ENCODE data around the gene AVPR1B. TPM values are rescaled to one million over a fixed set of nuclear protein-coding genes. Genes with fewer than 3 reads are reported as not detected.
"Not testable (repeated sequence)": the region's sequence is repeated elsewhere in the genome, so short reads cannot be mapped to it uniquely, and the experiment has no call there.

Gene AVPR1B
- total RNA-seq, 2 experiments from 2014 or later, result not detected

DNA sequence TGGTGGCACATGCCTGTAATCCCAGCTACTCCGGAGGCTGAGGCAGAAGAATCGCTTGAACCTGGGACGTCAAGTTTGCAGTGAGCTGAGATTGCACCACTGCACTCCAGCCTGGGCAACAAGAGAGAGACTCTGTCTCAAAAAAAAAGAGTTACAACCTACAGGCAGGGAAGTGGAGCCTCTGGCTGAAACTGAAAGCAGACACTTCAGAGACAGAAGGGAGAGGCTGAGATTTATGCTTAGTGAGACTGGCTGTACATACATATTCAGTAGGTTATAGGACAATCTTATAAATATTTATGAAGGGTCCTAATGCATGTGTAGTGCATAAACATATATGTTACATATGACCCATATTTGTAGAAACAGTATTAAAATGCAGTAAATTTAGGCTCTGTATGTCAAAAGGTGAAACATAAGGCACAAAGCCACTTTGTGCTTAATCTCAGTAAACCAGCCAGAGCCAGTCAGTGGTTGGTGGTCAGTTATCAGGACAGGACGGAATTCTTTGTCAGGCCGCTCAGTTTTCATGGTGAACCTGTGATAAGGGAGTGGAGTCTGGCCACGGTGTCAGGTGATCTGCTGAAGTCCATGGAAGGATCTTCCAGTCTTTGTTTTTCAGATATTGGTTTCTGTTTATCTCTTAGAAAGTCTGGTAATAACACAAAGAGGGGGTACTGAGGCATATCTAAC is 50.6 kb downstream of the AVPR1B start:
- ATAC-seq (peak; percentile 30), DNase-seq (no peak)
- Mint-ChIP-seq H3K9me3 (ENCODE audit: low read depth) (no peaks in the 10 kb centered on the region), H3K4me3 (no peak overlapping the region), H3K27ac (no peak overlapping the region), H3K4me1 (peaks cover 7% of the 10 kb centered on the region), H3K27me3 (peaks cover 40% of the 10 kb centered on the region), H3K36me3 (no peaks in the 10 kb centered on the region)
- CTCF ChIA-PET, result interaction anchor here (0.8 kb wide), 1 partner anchor 35 kb away, joined by 3 read pairs; no protein-coding TSS in a partner anchor

DNA sequence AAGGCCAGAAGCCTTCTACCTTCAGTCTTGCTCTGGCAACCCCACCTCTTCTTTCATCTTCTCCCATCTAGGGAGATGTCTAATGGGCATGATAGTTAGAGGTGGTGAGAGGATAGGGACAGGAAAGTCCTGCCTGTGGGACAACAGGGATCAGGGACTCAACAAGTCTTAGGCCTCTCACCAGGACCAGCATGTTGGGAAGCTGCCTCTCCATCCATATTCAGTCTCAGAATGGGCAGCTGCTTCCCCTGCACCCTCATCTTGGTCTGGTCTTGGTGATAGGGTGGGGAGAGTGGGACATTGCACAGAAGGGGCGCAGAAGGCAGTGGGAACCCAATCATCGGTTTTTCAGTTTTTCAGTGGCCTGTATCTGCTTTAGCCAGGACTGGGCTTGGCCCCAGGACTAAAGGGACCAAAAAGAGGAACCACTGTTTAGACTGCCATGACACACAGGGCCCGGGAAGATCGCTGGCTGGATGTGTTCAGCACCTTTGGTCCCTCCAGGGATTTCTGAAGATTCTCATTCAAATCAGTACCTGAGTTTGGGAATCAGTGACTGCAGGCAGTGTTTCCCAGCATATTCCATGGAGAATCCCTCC is 51.5 kb downstream of the AVPR1B start:
- no peak for ATAC-seq
- H3K4me1 Mint-ChIP-seq, result peaks cover 7% of the 10 kb centered on the region
- H3K27ac Mint-ChIP-seq, result no peak overlapping the region
- no peak for DNase-seq
- no peaks in the 10 kb centered on the region for H3K36me3 Mint-ChIP-seq
- CTCF ChIA-PET, result no interaction called here
- H3K4me3 Mint-ChIP-seq, result no peak overlapping the region
- H3K27me3 Mint-ChIP-seq, result peaks cover 39% of the 10 kb centered on the region
- H3K9me3 Mint-ChIP-seq (ENCODE audit: low read depth), result no peaks in the 10 kb centered on the region

DNA sequence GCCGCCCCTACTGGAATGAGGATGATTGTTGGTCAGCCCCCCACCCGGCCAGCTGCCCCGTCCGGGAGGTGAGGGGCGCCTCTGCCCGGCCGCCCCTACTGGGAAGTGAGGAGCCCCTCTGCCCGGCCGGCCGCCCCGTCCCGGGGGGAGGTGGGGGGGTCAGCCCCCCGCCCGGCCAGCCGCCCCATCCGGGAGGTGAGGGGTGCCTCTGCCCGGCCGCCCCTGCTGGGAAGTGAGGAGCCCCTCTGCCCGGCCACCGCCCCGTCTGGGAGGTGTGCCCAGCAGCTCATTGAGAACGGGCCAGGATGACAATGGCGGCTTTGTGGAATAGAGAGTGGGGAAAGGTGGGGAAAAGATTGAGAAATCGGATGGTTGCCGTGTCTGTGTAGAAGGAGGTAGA is 52.7 kb downstream of the AVPR1B start:
- H3K9me3 Mint-ChIP-seq (ENCODE audit: low read depth); H3K36me3 Mint-ChIP-seq; DNase-seq; H3K4me3 Mint-ChIP-seq; H3K4me1 Mint-ChIP-seq; CTCF ChIA-PET; ATAC-seq; H3K27ac Mint-ChIP-seq: not testable (repeated sequence)
- H3K27me3 Mint-ChIP-seq, result peaks cover 34% of the 10 kb centered on the region

DNA sequence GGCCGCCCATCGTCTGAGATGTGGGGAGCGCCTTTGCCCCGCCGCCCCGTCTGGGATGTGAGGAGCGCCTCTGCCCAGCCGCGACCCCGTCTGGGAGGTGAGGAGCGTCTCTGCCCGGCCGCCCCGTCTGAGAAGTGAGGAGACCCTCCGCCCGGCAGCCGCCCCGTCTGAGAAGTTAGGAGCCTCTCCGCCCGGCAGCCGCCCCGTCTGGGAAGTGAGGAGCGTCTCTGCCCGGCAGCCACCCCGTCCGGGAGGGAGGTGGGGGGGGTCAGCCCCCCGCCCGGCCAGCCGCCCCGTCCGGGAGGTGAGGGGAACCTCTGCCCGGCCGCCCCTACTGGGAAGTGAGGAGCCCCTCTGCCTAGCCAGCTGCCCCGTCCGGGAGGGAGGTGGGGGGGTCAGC is 53.2 kb downstream of the AVPR1B start:
- H3K27me3 Mint-ChIP-seq, result peaks cover 29% of the 10 kb centered on the region
- H3K27ac Mint-ChIP-seq; H3K4me3 Mint-ChIP-seq; DNase-seq; H3K4me1 Mint-ChIP-seq; ATAC-seq; H3K9me3 Mint-ChIP-seq (ENCODE audit: low read depth); H3K36me3 Mint-ChIP-seq; CTCF ChIA-PET: not testable (repeated sequence)

DNA sequence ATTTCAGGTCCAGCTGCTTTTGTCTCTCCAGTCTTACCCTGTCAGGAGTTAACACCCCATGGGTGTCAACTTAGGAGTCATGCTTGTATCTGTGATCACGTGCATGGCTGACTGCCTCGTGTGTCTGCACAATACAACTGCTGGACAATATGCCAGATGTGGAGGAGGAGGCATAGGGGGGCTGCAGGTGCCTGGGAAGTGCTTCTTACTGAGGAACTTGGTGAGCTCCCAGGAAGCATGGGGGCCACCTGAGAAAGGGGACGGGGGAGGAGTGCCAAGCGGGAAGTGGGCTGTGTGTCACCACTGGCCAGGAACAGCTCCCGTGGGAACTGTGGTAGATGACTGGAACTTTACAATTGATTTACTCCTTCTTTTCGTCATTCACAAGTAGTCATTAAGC is 54.7 kb downstream of the AVPR1B start:
- no peak overlapping the region for H3K27ac Mint-ChIP-seq
- no peak overlapping the region for H3K4me3 Mint-ChIP-seq
- peaks cover 6% of the 10 kb centered on the region for H3K4me1 Mint-ChIP-seq
- no peaks in the 10 kb centered on the region for H3K36me3 Mint-ChIP-seq
- peaks cover 15% of the 10 kb centered on the region for H3K27me3 Mint-ChIP-seq
- no peaks in the 10 kb centered on the region for H3K9me3 Mint-ChIP-seq (ENCODE audit: low read depth)
- CTCF ChIA-PET, result no interaction called here
- no peak for ATAC-seq
- no peak for DNase-seq

DNA sequence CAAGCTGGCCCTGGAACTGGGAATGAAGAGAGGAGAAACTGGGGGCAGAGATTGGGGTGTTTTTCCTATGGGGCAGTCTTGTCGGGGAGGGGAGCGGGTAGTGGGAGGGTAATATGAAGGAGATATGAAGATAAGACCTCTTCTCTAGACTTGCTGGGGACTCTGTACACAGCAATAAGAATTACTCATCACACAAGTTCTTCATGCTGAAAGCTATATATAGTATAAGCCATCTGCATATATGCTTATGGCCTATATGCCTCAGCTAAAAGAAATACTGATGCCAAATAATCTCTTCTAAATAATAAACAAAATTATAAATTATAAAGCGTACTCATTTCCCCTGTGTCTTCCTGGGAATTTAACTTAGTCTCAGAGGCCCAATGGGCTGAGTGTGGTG is 56.3 kb downstream of the AVPR1B start:
- H3K9me3 Mint-ChIP-seq (ENCODE audit: low read depth), result no peaks in the 10 kb centered on the region
- no peak for ATAC-seq
- CTCF ChIA-PET, result interaction anchor here (0.9 to 1.8 kb wide), 2 partner anchors 30 to 46 kb away, joined by 3 to 5 read pairs; no protein-coding TSS in a partner anchor
- no peak overlapping the region for H3K27ac Mint-ChIP-seq
- peaks cover 7% of the 10 kb centered on the region for H3K27me3 Mint-ChIP-seq
- H3K4me1 Mint-ChIP-seq, result no peaks in the 10 kb centered on the region
- no peaks in the 10 kb centered on the region for H3K36me3 Mint-ChIP-seq
- H3K4me3 Mint-ChIP-seq, result no peak overlapping the region
- DNase-seq, result no peak

Other genes starting within 250 kb of the AVPR1B start
- not detected for gene SLC26A9, start 173.9 kb downstream of the AVPR1B start, total RNA-seq
- gene RAB7B, start 114.0 kb downstream of the AVPR1B start, total RNA-seq, result not detected
- gene CTSE, start 93.5 kb downstream of the AVPR1B start, total RNA-seq, result not detected
- gene RHEX, start 64.2 kb downstream of the AVPR1B start, total RNA-seq, result not detected
- gene FAM72A, start 85.5 kb upstream of the AVPR1B start, total RNA-seq, result 10 to 100 TPM; 36.3 to 37.4 TPM
- 100 to 1,000 TPM; 124 to 130 TPM for gene SRGAP2, start 86.2 kb upstream of the AVPR1B start, total RNA-seq